HepG2 (cell line): Measurements from ENCODE around the gene ADGRD1. TPM values are rescaled to one million over a fixed set of nuclear protein-coding genes. Genes with fewer than 3 reads are reported as not detected.

Experiments used
- ATAC-seq: fragments of 200-7000 bp; cut with Tn5 transposase; 3 replicates; pipeline ENCODE4 v1.9.1; 2020; ENCODE audit warnings: mild to moderate bottlenecking, moderate library complexity
- BruUV-seq: library from RNA; stranded (reverse); fragments of 400-500 nt; replicated peaks from 2 replicates; lab custom pipeline; 2021; lab: Mats Ljungman, UMichigan
- CTCF ChIA-PET: fragments of 300-600 bp; formaldehyde crosslinking; extraction: SDS; loops from one replicate; lab custom pipeline; 2021; ENCODE audit warnings: low total read pairs, inconsistent platforms, low intra/inter-chr PET ratio; lab: Yijun Ruan, JAX
- POLR2A ChIA-PET: fragments of 350-600 bp; sonication (Branson Sonifier 250); formaldehyde crosslinking; loops from one replicate; lab custom pipeline; 2020; ENCODE audit warnings: antibody characterized with exemption, inconsistent platforms; lab: Yijun Ruan, JAX
- DNase-seq: peaks from one replicate; pipeline ENCODE4 v3.0.0-alpha.2; 2015; ENCODE audit warnings: low spot score
- FAIRE-seq: peaks from 3 replicates; lab custom pipeline; 2011; peaks lifted over from hg19 to GRCh38; lab: Jason Lieb, UNC
- H2AFZ ChIP-seq: one replicate; pipeline ENCODE4 v1.6.1; 2011; ENCODE audit warnings: low read length, inconsistent platforms
- H3K27ac ChIP-seq: fragments of 300-600 bp; 3 replicates; pipeline ENCODE4 v1.8.0; 2011; ENCODE audit warnings: mixed run types, mild to moderate bottlenecking, mixed read lengths, low read length, inconsistent platforms; ENCODE audit not compliant: insufficient read depth; ENCODE audit errors: extremely low read length
- H3K27me3 ChIP-seq, 2 experiments: fragments of 200-600 bp in 1 of 2; 2 replicates in 1 of 2; 3 replicates in 1 of 2; pipeline versions ENCODE4 v1.6.0 to v1.8.0; 2011; ENCODE audit warnings: low read length in 2 of 2, mild to moderate bottlenecking in 2 of 2, moderate library complexity in 2 of 2, inconsistent platforms in 1 of 2; ENCODE audit not compliant: insufficient read depth in 2 of 2, control insufficient read depth in 1 of 2
- H3K36me3 ChIP-seq, 2 experiments: fragments of 200-600 bp in 1 of 2; replicated peaks in 1 of 2; 2 replicates in 1 of 2; 3 replicates in 1 of 2; pipeline versions ENCODE4 v1.5.1 to v1.8.0; 2011; ENCODE audit warnings: low read length in 2 of 2, inconsistent platforms in 1 of 2; ENCODE audit not compliant: insufficient read depth in 2 of 2, control insufficient read depth in 1 of 2
- H3K4me1 ChIP-seq: 2 replicates; pipeline ENCODE4 v1.5.1; 2012; ENCODE audit warnings: low read length, inconsistent platforms; ENCODE audit not compliant: insufficient read depth
- H3K4me2 ChIP-seq: 2 replicates; pipeline ENCODE4 v1.6.0; 2011; ENCODE audit warnings: low read depth, low read length, inconsistent platforms
- H3K4me3 ChIP-seq, 3 experiments: fragments of 200-600 bp in 1 of 3; sonication (generic), shearing (Covaris generic) in 1 of 3; replicated peaks in 1 of 3; 2 replicates each; pipeline ENCODE4 v1.5.1; 2011 to 2016; ENCODE audit warnings: low read length in 3 of 3, inconsistent platforms in 2 of 3, low read depth in 2 of 3, mild to moderate bottlenecking in 2 of 3, control low read depth in 1 of 3, mixed read lengths in 1 of 3; ENCODE audit not compliant: insufficient read depth in 1 of 3
- H3K79me2 ChIP-seq: one replicate; pipeline ENCODE4 v1.6.1; 2011; ENCODE audit warnings: low read length, inconsistent platforms; ENCODE audit not compliant: insufficient read depth
- H3K9ac ChIP-seq: 2 replicates; pipeline ENCODE4 v1.6.0; 2011; ENCODE audit warnings: mild to moderate bottlenecking, low read depth, low read length, inconsistent platforms; ENCODE audit not compliant: insufficient read depth
- H3K9me3 ChIP-seq: 2 replicates; pipeline ENCODE4 v1.5.1; 2012; ENCODE audit warnings: mild to moderate bottlenecking, low read length
- H4K20me1 ChIP-seq: 2 replicates; pipeline ENCODE4 v1.6.0; 2011; ENCODE audit warnings: inconsistent platforms, mild to moderate bottlenecking, low read length, moderate library complexity; ENCODE audit not compliant: insufficient read depth
- AHR ChIP-seq: IDR thresholded peaks from 2 replicates; pipeline ENCODE4 v1.6.1; 2018; ENCODE audit warnings: missing genetic modification reagents, missing compliant biosample characterization
- CEBPZ ChIP-seq: IDR thresholded peaks from 2 replicates; pipeline ENCODE4 v1.6.1; 2012; ENCODE audit warnings: low read length, improper control_type of control experiment
- CREBL2 ChIP-seq: sonication (generic); formaldehyde crosslinking; IDR thresholded peaks from 2 replicates; pipeline ENCODE4 v1.8.1; 2023; ENCODE audit warnings: missing genetic modification reagents, mild to moderate bottlenecking, borderline replicate concordance
- ETS1 ChIP-seq: sonication (generic); formaldehyde crosslinking; IDR thresholded peaks from 2 replicates; pipeline ENCODE4 v1.4.0; 2020; ENCODE audit warnings: missing genetic modification reagents
- MXI1 ChIP-seq: IDR thresholded peaks from 3 replicates; pipeline ENCODE4 v1.6.1; 2012; ENCODE audit warnings: low read depth, low read length, inconsistent platforms, borderline replicate concordance
- PPARG ChIP-seq: conservative IDR thresholded peaks from 2 replicates; pipeline ENCODE4 v1.6.1; 2016; ENCODE audit warnings: missing biosample characterization, missing genetic modification reagents
- PRDM15 ChIP-seq: sonication (generic); formaldehyde crosslinking; IDR thresholded peaks from 2 replicates; pipeline ENCODE4 v1.4.0; 2020; ENCODE audit warnings: missing genetic modification reagents
- SNRNP70 ChIP-seq: fragments of 200-400 bp; formaldehyde crosslinking; IDR thresholded peaks from 2 replicates; pipeline ENCODE4 v1.6.1; 2017; ENCODE audit warnings: mild to moderate bottlenecking, low read depth, low read length, moderate library complexity
- TRIM24 ChIP-seq: sonication (generic); formaldehyde crosslinking; IDR thresholded peaks from 2 replicates; pipeline ENCODE4 v1.8.0; 2022; ENCODE audit warnings: mild to moderate bottlenecking, missing genetic modification reagents
- U2AF1 ChIP-seq: fragments of 200-400 bp; formaldehyde crosslinking; optimal IDR thresholded peaks from 2 replicates; pipeline ENCODE3; 2017; ENCODE audit warnings: mild to moderate bottlenecking, low read depth, low read length
- ZNF264 ChIP-seq: sonication (generic); formaldehyde crosslinking; IDR thresholded peaks from 2 replicates; pipeline ENCODE4 v1.4.0; 2020; ENCODE audit warnings: missing genetic modification reagents
- ZNF354B ChIP-seq: sonication (generic); formaldehyde crosslinking; IDR thresholded peaks from 2 replicates; pipeline ENCODE4 v1.8.0; 2022; ENCODE audit warnings: mild to moderate bottlenecking, missing genetic modification reagents
- ZNF451 ChIP-seq: sonication (generic); formaldehyde crosslinking; IDR thresholded peaks from 2 replicates; pipeline ENCODE4 v1.5.0; 2020; ENCODE audit warnings: mild to moderate bottlenecking, missing genetic modification reagents
- ZNF460 ChIP-seq: sonication (generic); formaldehyde crosslinking; IDR thresholded peaks from 2 replicates; pipeline ENCODE4 v1.5.1; 2020; ENCODE audit warnings: missing genetic modification reagents, mild to moderate bottlenecking, borderline replicate concordance
- ZNF564 ChIP-seq: sonication (generic); formaldehyde crosslinking; IDR thresholded peaks from 2 replicates; pipeline ENCODE4 v1.8.1; 2023; ENCODE audit warnings: mild to moderate bottlenecking, missing genetic modification reagents
- ZNF747 ChIP-seq: sonication (generic); formaldehyde crosslinking; IDR thresholded peaks from 2 replicates; pipeline ENCODE4 v1.8.1; 2023; ENCODE audit warnings: missing genetic modification reagents, mild to moderate bottlenecking, borderline replicate concordance
- WGBS: methylation state at CpG from one replicate; pipeline ENCODE4 v1.1.6; 2017; ENCODE audit warnings: low lambda C conversion rate; 5-methylcytosine and 5-hydroxymethylcytosine counted together
- in situ Hi-C: cut with HindIII; loops from 2 replicates; pipeline ENCODE4 v1.10.0; 2017; ENCODE audit warnings: low pct_unique_long_range_greater_than_20kb; ENCODE audit not compliant: extremely low pct_ligation_motif_present
- intact Hi-C: fragments of 100-400 bp; cut with micrococcal nuclease; formaldehyde crosslinking; loops from one replicate; pipeline ENCODE4 v1.10.0; 2022; ENCODE audit not compliant: unreplicated experiment
- polyA plus RNA-seq, 8 experiments: library from polyadenylated mRNA; depleted of rRNA in 3 of 8; stranded (reverse) in 7 of 8; unstranded in 1 of 8; fragments of >200 nt; fragmentation: Illumina TruSeq in 4 of 8; extraction: Trizol in 4 of 8; gene quantifications; 2 replicates each; pipeline versions ENCODE4 v1.2.1 to v1.2.3, GENCODE V29; 2011 to 2016; ENCODE audit warnings: low read depth in 4 of 8, missing spikeins in 1 of 8, mixed read lengths in 1 of 8; ENCODE audit not compliant: insufficient read depth in 1 of 8
- total RNA-seq, 5 experiments: library from RNA; depleted of rRNA; stranded (reverse); fragments of >200 nt; fragmentation: Illumina TruSeq; extraction: Trizol; gene quantifications; 2 replicates each; pipeline ENCODE4 v1.2.3, GENCODE V29; 2016; ENCODE audit warnings: low read depth in 1 of 5

ADGRD1 gene
- total and polyA plus RNA-seq, 2 of the 13 experiments (the other 11 are each of a cell fraction or from before 2014, with no cell fraction given) = 0.46 to 12.4 TPM

- Histone ChIP-seq H3K9me3 (no peaks in the 10 kb centered on the region), H3K79me2 (no peaks in the 10 kb centered on the region), H3K27ac (no peak overlapping the region), H3K4me1 (peaks cover 8% of the 10 kb centered on the region; the same call in 1 of the 2 replicates), H2AFZ (no peak overlapping the region), H3K27me3 (no peaks in the 10 kb centered on the region), H3K36me3 (no peaks in the 10 kb centered on the region), H3K4me2 (no peak overlapping the region), H3K4me3 (no peak overlapping the region), H3K9ac (no peak overlapping the region), H4K20me1 (no peaks in the 10 kb centered on the region)
- DNase-seq (no peak), FAIRE-seq (no peak), ATAC-seq (no peak)
- POLR2A ChIA-PET = no interaction called here
- in situ Hi-C loops (no loop called here), intact Hi-C loops (no loop called here)
- CTCF ChIA-PET = no interaction called here
- TF ChIP-seq CEBPZ (no peak), ZNF747 (no peak), ZNF460 (no peak), PRDM15 (CRISPR knock-in tag) (no peak), MXI1 (no peak), U2AF1 (no peak), ZNF354B (CRISPR knock-in tag) (no peak), AHR (CRISPR knock-in tag) (no peak), SNRNP70 (no peak), ETS1 (CRISPR knock-in tag) (no peak), CREBL2 (no peak), PPARG (CRISPR knock-in tag) (no peak), ZNF264 (CRISPR knock-in tag) (no peak), ZNF564 (CRISPR knock-in tag) (no peak), ZNF451 (CRISPR knock-in tag) (no peak), TRIM24 (CRISPR knock-in tag) (no peak)
- 90% methylated on average over 37 of the region's 38 CpGs for WGBS
- BruUV-seq = no TSS peak
These were observed 134.4 kb downstream of the ADGRD1 start for GRCh38 chr12:131087991-131088700.
